Ecto neural progenitor cell (in vitro differentiated cells): ENCODE data around the gene EGFL8.
"Not testable (repeated sequence)": the region's sequence is repeated elsewhere in the genome, so short reads cannot be mapped to it uniquely, and the experiment has no call there.

Source experiments
- DNase-seq: peaks from one replicate; pipeline ENCODE4 v3.0.0-alpha.2; 2018; ENCODE audit warnings: low spot score

EGFL8 gene

GRCh38 chr6:32164295-32164694 is at the start of gene EGFL8:
Gene EGFL8, plus strand, starts transcription at chr6:32164595. Its CDS starts 1,571 bp downstream, at chr6:32166166.
- no peak for DNase-seq

DNA sequence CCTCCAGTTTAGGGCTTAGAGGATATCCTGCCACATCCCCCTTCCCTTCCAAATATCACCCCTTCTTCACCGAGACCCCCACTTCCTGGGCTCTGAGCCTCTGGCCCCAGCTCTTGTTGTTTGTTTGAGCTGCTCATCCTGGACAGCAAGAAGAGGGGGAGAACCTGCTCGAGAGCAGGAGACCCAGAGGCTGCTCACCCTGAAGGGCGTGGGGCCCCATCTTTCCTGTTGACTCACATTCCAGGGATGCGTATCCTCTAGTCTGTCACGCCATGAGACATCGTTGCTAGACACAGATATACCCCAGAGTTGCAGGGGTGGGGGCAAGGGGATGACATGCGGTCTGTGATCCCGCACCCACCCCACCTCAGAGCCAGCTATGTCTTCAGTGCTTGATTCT is 49.6 kb upstream of the EGFL8 start:
- no peak for DNase-seq

DNA sequence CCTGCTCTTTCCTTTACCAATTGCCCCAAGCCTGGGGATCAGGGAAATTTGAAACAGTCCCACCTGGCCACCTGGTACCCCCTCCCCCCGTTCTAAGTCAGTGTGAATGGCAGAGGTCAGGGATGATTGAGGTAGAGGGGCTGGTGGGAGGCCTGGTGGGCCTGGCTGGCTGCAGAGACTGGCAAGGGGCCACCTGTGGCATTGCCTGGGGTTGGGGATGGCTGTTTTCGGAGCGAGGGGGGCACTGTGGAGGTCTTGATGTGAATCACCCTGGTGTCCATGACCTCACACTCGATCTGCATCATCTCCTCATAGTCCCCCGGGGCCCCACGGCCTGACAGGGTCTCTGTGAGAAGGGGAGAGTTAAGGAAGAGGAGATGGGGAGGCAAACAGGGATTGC is 48.8 kb upstream of the EGFL8 start:
- DNase-seq, result no peak

DNA sequence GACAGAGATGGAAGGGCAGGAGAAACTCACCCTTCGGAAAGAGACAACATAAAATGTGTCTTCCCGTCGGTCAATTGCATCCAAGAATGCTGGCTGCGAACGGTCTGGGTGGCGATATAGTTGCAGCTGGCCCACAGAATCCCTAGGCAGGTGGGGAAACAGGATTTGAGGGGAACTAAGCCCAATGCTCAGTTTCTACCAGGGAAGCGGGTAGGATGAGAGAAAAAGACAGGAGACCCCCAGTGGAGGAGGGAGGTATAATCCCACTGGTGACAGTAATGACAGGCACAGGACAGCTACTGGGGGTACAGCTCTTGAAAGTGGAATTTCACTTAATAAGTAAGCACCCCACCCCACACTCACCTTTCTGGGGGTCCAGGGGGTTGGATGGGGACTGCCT is 47.7 kb upstream of the EGFL8 start:
- no peak for DNase-seq

- DNase-seq, result no peak
Observed at GRCh38 chr6:32117461-32117860, 46.9 kb upstream of the EGFL8 start.

DNA sequence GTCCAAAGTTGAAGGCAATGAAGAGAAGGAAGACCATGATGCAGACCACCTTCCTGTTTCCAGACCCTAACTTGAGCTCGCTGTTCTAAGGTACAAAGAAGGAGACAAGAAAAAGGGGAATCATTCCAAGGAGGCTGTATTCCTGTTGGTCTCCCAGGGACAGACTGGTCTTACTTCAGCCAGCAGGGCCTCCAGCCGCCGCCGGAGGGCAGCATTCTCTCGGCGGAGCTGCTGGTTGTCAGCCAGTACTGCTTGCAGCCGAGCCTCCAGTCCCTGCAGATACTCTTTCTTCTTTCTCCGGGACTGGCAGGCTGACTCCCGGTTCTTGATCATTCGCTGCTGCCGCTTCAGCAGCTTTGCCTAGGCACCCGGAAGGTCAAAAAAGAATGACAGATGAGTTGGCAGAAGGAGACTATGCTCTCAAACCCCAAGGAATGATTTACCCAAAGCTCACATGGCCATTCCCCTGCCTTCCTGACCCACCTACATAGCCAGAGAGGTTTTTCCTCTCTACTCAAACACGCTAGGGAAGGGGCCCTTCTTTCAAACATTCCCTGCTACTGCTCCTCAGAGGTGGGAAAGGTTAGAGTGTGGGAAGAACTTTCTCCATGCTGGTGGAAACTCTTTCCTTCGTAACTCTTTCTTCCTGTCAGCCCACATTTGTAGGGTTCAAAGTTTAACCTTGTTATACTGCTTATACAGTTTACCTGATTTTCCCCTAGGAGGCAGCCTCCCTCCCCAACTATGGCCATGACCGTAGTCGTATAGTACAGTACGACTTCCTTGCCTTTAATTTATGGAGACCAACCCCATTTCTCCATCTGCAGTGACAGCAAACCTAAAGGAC is 45.4 kb upstream of the EGFL8 start:
- DNase-seq, result peak; percentile 85

DNA sequence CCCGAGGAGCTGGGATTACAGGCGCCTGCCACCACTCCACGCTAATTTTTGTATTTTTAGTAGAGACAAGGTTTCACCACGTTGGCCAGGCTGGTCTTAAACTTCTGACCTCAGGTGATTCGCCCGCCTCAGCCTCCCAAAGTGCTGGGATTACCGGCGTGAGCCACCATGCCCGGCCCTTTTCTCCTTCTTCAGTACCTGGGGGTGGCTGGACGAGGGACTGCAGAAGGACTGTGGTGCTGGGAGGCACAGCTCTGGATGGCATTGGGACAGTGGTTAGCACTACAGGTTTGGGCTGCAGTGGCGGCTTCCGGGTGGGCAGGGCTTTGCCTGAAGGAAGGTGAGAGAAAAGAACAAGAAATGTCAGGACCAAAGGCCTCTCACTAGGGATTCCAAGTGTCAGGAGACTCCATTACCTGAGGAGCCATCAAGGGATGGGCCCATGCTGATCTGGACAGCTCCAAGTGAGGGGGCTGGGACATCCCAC is 43.8 kb upstream of the EGFL8 start:
- no peak for DNase-seq

GRCh38 chr6:32123681-32124080 is 40.7 kb upstream of the EGFL8 start:
- DNase-seq, result no peak

GRCh38 chr6:32126880-32127279 is 37.5 kb upstream of the EGFL8 start:
- no peak for DNase-seq

DNA sequence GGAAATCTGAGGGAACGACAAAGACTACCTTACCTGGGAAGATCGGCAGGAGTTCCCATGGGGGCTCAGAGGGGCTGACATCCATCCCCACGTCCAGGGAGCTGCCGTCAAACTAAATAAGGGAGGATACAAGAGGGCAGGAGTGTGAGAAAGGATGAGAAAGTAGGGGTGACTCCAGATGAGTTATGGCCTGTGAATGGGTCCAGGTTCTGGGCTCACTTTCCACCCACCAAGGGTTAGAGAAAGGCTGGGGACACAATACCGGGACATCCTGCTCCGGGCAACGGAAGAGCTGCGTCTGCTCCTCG is 37.0 kb upstream of the EGFL8 start:
- DNase-seq, result no peak

- DNase-seq, result peak; percentile 94
Observed at GRCh38 chr6:32127717-32128592, 36.4 kb upstream of the EGFL8 start, which contains the start of gene ATF6B. Gene ATF6B, minus strand, starts transcription at chr6:32128246. Its CDS starts 39 bp downstream, at chr6:32128207.

DNA sequence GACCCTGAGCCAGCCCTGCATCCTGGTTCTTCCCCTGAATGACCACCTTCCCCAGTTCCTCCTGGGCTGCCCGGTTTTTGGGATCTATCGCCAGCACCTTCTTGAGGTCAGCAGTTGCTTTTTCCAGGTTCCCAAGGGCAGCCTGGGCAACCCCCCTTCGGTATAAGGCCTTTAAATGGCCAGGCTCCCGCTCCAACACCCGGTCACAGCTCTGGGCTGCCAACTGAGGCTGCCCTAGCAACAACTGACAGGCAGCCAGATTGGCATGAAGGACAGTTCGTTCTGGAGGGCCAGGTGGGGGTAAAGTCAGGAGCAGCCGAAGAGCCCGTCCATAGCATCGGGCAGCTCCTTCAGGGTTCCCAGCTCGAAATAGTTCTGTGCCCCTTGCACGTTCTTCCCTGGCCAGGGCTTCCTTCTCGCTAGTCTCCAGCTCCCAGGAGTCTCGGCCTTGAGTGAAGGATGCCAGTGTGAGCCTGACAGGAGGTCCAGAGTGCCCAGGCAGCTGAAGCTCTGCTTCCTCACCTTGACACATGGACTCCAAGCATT is 35.6 kb upstream of the EGFL8 start:
- no peak for DNase-seq

GRCh38 chr6:32129297-32130088 is 34.9 kb upstream of the EGFL8 start:
- DNase-seq, result no peak

DNA sequence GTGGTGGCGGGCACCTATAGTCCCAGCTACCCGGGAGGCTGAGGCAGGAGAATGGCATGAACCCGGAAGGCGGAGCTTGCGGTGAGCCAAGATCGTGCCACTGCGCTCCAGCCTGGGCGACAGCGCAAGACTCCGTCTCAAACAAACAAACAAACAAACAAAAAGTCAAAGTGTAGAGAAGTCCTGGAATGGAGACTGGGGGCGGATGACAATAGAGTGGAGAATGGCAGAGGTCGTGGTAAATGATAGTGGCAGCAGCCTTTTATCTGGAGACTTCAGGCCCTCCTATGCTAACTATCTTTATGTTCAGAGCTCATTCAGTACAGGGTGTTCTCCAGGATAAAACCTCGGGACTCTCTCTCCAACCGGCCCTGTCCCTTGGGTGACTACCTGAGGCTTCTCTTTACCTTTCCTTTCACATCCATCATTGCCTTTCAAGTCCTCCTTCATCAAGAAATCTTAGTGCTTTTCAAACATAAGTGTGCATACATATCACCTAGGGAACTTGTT is 32.9 kb upstream of the EGFL8 start:
- DNase-seq, result no peak

GRCh38 chr6:32132110-32132509 is 32.3 kb upstream of the EGFL8 start:
- DNase-seq, result no peak

GRCh38 chr6:32133786-32134185 is 30.6 kb upstream of the EGFL8 start:
- DNase-seq, result no peak

DNA sequence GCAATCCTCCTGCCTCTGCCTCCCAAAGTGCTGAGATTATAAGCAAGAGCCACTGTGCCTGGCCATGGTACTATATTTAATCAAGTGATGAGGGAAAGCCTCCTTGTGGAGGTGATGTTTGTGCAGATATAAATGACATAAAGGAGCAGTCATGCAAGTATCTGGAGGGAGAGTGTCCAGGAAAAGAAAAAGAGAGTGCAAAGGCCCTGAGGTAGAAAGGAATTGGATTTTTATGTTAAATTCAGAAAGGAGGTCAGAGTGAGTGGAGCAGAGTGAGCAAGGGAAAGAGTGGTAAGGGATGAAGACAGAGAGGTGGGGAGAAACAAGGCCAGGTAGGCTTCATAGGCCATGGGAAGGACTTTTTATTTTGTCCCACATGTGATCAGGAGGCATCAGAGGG is 26.9 kb upstream of the EGFL8 start:
- no peak for DNase-seq

- DNase-seq, result no peak
Observed at GRCh38 chr6:32139590-32139989, 24.8 kb upstream of the EGFL8 start.

GRCh38 chr6:32140420-32141046 is 23.9 kb upstream of the EGFL8 start:
- no peak for DNase-seq

- DNase-seq, result not testable (repeated sequence)
Observed at GRCh38 chr6:32144238-32144637, 20.2 kb upstream of the EGFL8 start.

GRCh38 chr6:32146287-32146686 is 18.1 kb upstream of the EGFL8 start:
- no peak for DNase-seq
